ENCODE results near the gene PPM1J. TPM values are rescaled to one million over a fixed set of nuclear protein-coding genes. Genes with fewer than 3 reads are reported as not detected.

Gene PPM1J
- polyA plus RNA-seq, 1 of the 3 experiments (the other 2 are of a cell fraction): 5.3 TPM

- TF ChIP-seq GABPA (IDR thresholded peaks at IDR 0.05; ENCODE audit: low read depth): no peak
- no peak for TF ChIP-seq EZH2phosphoT487 (IDR thresholded peaks at IDR 0.05; ENCODE audit: borderline replicate concordance, low read depth)
- TF ChIP-seq IRF3 (IDR thresholded peaks at IDR 0.05; ENCODE audit: low read depth, low read length): no peak
- no peak for TF ChIP-seq CHD2 (IDR thresholded peaks at IDR 0.05; ENCODE audit: low read length, partially characterized antibody)
- no peak for TF ChIP-seq USF2 (IDR thresholded peaks at IDR 0.05; ENCODE audit: borderline replicate concordance, low read depth, low read length)
- no peak for TF ChIP-seq MXI1 (IDR thresholded peaks at IDR 0.05; ENCODE audit: low read depth, low read length)
- no peak for TF ChIP-seq NFIC (IDR thresholded peaks at IDR 0.05; ENCODE audit: borderline replicate concordance)
- no peak for TF ChIP-seq TCF12 (IDR thresholded peaks at IDR 0.05)
- TF ChIP-seq ELF1 (IDR thresholded peaks at IDR 0.05): no peak
- no peak for TF ChIP-seq SMC3 (IDR thresholded peaks at IDR 0.05; ENCODE audit: low read depth, low read length)
- no peak for TF ChIP-seq POLR2AphosphoS5 (IDR thresholded peaks at IDR 0.05; ENCODE audit: low read depth, low read length)
- no peak for TF ChIP-seq RCOR1 (IDR thresholded peaks at IDR 0.05; ENCODE audit: low read length)
- Histone ChIP-seq H3K27ac (ENCODE audit: low read depth in 2 of 2, low read length in 1 of 2) (no peak overlapping the region), H3K4me2 (no peak overlapping the region), H3K27me3 (ENCODE audit: insufficient read depth) (no peaks in the 10 kb centered on the region), H3K36me3 (replicated peaks in 1 of 2; ENCODE audit: control insufficient read depth in 1 of 2, insufficient read depth in 2 of 2, low read length in 1 of 2) (peaks cover 20 to 62% of the 10 kb centered on the region in 2 experiments), H3F3A (replicated peaks; ENCODE audit: insufficient read depth) (peaks cover 25% of the 10 kb centered on the region), H3K4me1 (ENCODE audit: control insufficient read depth in 1 of 2, insufficient read depth in 2 of 2, low read depth in 1 of 2, low read length in 1 of 2) (peaks cover 22 to 25% of the 10 kb centered on the region in 2 experiments; a peak in 3 of 4 replicates), H3K79me2 (ENCODE audit: insufficient read depth) (no peaks in the 10 kb centered on the region), H3K4me3 (ENCODE audit: low read depth in 2 of 2, low read length in 1 of 2) (no peak overlapping the region), H3K9me2 (no peaks in the 10 kb centered on the region), H2AFZ (ENCODE audit: low read depth) (no peak overlapping the region), H3K9me3 (no peaks in the 10 kb centered on the region), H4K20me1 (ENCODE audit: insufficient read depth) (no peaks in the 10 kb centered on the region; the same call in 1 of the 2 replicates), H3K9ac (no peak overlapping the region)
- ChIA-PET POLR2A (no interaction called here), CTCF (interaction anchor here (1.3 to 2.5 kb wide), 3 partner anchors 19 to 61 kb away, joined by 3 to 7 read pairs (median 6); partner anchors contain the start of gene PPM1J)
- no peak for DNase-seq
- 94% methylated on average over 7 of the region's 7 CpGs for WGBS (ENCODE audit: low lambda C conversion rate)
Observed at GRCh38 chr1:112696578-112697314, 18.4 kb downstream of the PPM1J start.

- Histone ChIP-seq H3K27ac (ENCODE audit: low read depth in 2 of 2, low read length in 1 of 2) (no peak overlapping the region), H3K27me3 (ENCODE audit: insufficient read depth) (no peaks in the 10 kb centered on the region), H3K9me2 (no peaks in the 10 kb centered on the region), H3K4me1 (ENCODE audit: control insufficient read depth in 1 of 2, insufficient read depth in 2 of 2, low read depth in 1 of 2, low read length in 1 of 2) (peaks cover 10% of the 10 kb centered on the region in 2 experiments; a peak in 3 of 4 replicates), H3K79me2 (ENCODE audit: insufficient read depth) (no peaks in the 10 kb centered on the region), H3F3A (replicated peaks; ENCODE audit: insufficient read depth) (peaks cover 15% of the 10 kb centered on the region), H3K4me3 (ENCODE audit: low read depth in 2 of 2, low read length in 1 of 2) (no peak overlapping the region), H3K4me2 (no peak overlapping the region), H2AFZ (ENCODE audit: low read depth) (no peak overlapping the region), H4K20me1 (ENCODE audit: insufficient read depth) (no peaks in the 10 kb centered on the region; the same call in 1 of the 2 replicates), H3K36me3 (replicated peaks in 1 of 2; ENCODE audit: control insufficient read depth in 1 of 2, insufficient read depth in 2 of 2, low read length in 1 of 2) (peaks cover 29 to 55% of the 10 kb centered on the region in 2 experiments), H3K9ac (no peak overlapping the region), H3K9me3 (no peaks in the 10 kb centered on the region)
- WGBS (ENCODE audit: low lambda C conversion rate): 97% methylated on average over 9 of the region's 9 CpGs
- TF ChIP-seq FOXM1 (IDR thresholded peaks at IDR 0.05; ENCODE audit: low read depth) (no peak), USF1 (IDR thresholded peaks at IDR 0.05; ENCODE audit: borderline replicate concordance, low read depth) (no peak), CTCF (IDR thresholded peaks at IDR 0.05) (no peak), RXRA (IDR thresholded peaks at IDR 0.05; ENCODE audit: borderline replicate concordance, low read depth) (no peak), TAF1 (IDR thresholded peaks at IDR 0.05; ENCODE audit: borderline replicate concordance, low read depth, low read length) (no peak), EP300 (IDR thresholded peaks at IDR 0.05; ENCODE audit: borderline replicate concordance in 1 of 2, low read depth in 1 of 2, low read length in 1 of 2) (no peak), MEF2A (IDR thresholded peaks at IDR 0.05; ENCODE audit: borderline replicate concordance, low read depth) (no peak), FOSL2 (IDR thresholded peaks at IDR 0.05; ENCODE audit: borderline replicate concordance, low read depth) (no peak), POLR2AphosphoS5 (IDR thresholded peaks at IDR 0.05; ENCODE audit: low read depth, low read length) (no peak), RFX5 (IDR thresholded peaks at IDR 0.05; ENCODE audit: low read length) (no peak), YY1 (IDR thresholded peaks at IDR 0.05; ENCODE audit: low read depth) (no peak), TCF12 (IDR thresholded peaks at IDR 0.05) (no peak)
- no peak for DNase-seq
- POLR2A ChIA-PET: no interaction called here
- CTCF ChIA-PET: interaction anchor here (1.8 kb wide), 1 partner anchor 20 kb away, joined by 6 read pairs; the partner anchor contains the start of gene PPM1J
Observed at GRCh38 chr1:112695276-112695675, 19.9 kb downstream of the PPM1J start.

All from SK-N-SH (cell line).